H1 (cell line): ENCODE data around the gene EXTL2. TPM values are rescaled to one million over a fixed set of nuclear protein-coding genes. Genes with fewer than 3 reads are reported as not detected.

Experiments used
- polyA plus RNA-seq, 7 experiments: library from polyadenylated mRNA; depleted of rRNA in 3 of 7; stranded (reverse) in 5 of 7; unstranded in 2 of 7; fragments of >200 nt in 5 of 7; fragments of 200-250 nt in 2 of 7; gene quantifications; 1 replicate in 5 of 7; 2 replicates in 1 of 7; 4 replicates in 1 of 7; pipeline versions ENCODE4 v1.2.1 to v1.2.3, GENCODE V29; 2011 to 2013; ENCODE audit warnings: missing spikeins in 2 of 7, mixed read lengths in 2 of 7
- total RNA-seq: library from RNA; stranded (reverse); fragmentation: NEBNext Ultra II Directional; extraction: Animal tissue kit (Norgen Biotek cat#: 25700); gene quantifications from 2 replicates; pipeline ENCODE4 v1.2.1, GENCODE V29; 2021

Gene EXTL2
- total and polyA plus RNA-seq, 2 of the 8 experiments (the other 6 are each of a cell fraction or from before 2014, with no cell fraction given) = 27.1 to 54.7 TPM

Other genes with a start within 250 kb of the EXTL2 start
- gene VCAM1, start 175.1 kb downstream of the EXTL2 start, total RNA-seq = 0.21 TPM in 1 of 2 replicates, not detected in the other
- gene VCAM1, start 175.1 kb downstream of the EXTL2 start, polyA plus RNA-seq (2011; rRNA removed) = 0.03 and 0.21 TPM in 2 replicates
- 18.9 and 22.1 TPM in 2 replicates for gene SLC30A7, start 1.2 kb upstream of the EXTL2 start, total RNA-seq
- 3.5 and 5.5 TPM in 2 replicates for gene SLC30A7, start 1.2 kb upstream of the EXTL2 start, polyA plus RNA-seq (2011; rRNA removed)
- 67.6 and 67.7 TPM in 2 replicates for gene DPH5, start 130.9 kb upstream of the EXTL2 start, total RNA-seq
- gene DPH5, start 130.9 kb upstream of the EXTL2 start, polyA plus RNA-seq (2011; rRNA removed) = 56.9 and 106 TPM in 2 replicates